SK-N-SH treated with all-trans-retinoic acid at 6 μM for 48 hours (cell line): ENCODE data around the gene RUSC1.
"Not testable (repeated sequence)": the region's sequence is repeated elsewhere in the genome, so short reads cannot be mapped to it uniquely, and the experiment has no call there.

Experiments
- ARNTL ChIP-seq: fragments of 450-650 bp; formaldehyde crosslinking; IDR thresholded peaks from 2 replicates; pipeline ENCODE4 v1.5.0; 2020; ENCODE audit warnings: low read depth, mild to moderate bottlenecking, moderate library complexity, borderline replicate concordance
- GLIS3 ChIP-seq: fragments of 250-450 bp; sonication (Bioruptor Pico); IDR thresholded peaks from 2 replicates; pipeline ENCODE4 v1.5.0; 2020; ENCODE audit warnings: mild to moderate bottlenecking, moderate library complexity
- PATZ1 ChIP-seq: fragments of 250-450 bp; sonication (Bioruptor Pico); IDR thresholded peaks from 2 replicates; pipeline ENCODE4 v1.8.0; 2020; ENCODE audit warnings: mild to moderate bottlenecking, moderate library complexity, borderline replicate concordance
- TCF4 ChIP-seq: fragments of 250-450 bp; sonication (Bioruptor Pico); IDR thresholded peaks from 2 replicates; pipeline ENCODE4 v1.8.0; 2021; ENCODE audit warnings: mild to moderate bottlenecking, moderate library complexity, borderline replicate concordance
- TOX ChIP-seq: fragments of 250-450 bp; sonication (Bioruptor Pico); IDR thresholded peaks from 2 replicates; pipeline ENCODE4 v1.8.0; 2021; ENCODE audit warnings: mild to moderate bottlenecking, moderate library complexity, borderline replicate concordance
- ZC3H10 ChIP-seq: fragments of 250-450 bp; sonication (Bioruptor Pico); IDR thresholded peaks from 2 replicates; pipeline ENCODE4 v1.5.1; 2021; ENCODE audit warnings: mild to moderate bottlenecking, moderate library complexity
- ZFP3 ChIP-seq: fragments of 250-450 bp; sonication (Bioruptor Pico); IDR thresholded peaks from 2 replicates; pipeline ENCODE4 v1.5.0; 2020; ENCODE audit warnings: mild to moderate bottlenecking, moderate library complexity

GRCh38 chr1:155291006-155291405, 29.7 kb upstream of the RUSC1 start:
- not testable (repeated sequence) for TF ChIP-seq GLIS3 (CRISPR knock-in tag); ARNTL; ZFP3 (CRISPR knock-in tag); PATZ1 (CRISPR knock-in tag); ZC3H10 (CRISPR knock-in tag); TOX (CRISPR knock-in tag); TCF4 (CRISPR knock-in tag)
